K562 (cell line): ENCODE results near the gene RPTOR. TPM values are rescaled to one million over a fixed set of nuclear protein-coding genes. Genes with fewer than 3 reads are reported as not detected.

Experiments used
- ATF7 ChIP-seq: fragments of 450-650 bp; IDR thresholded peaks from 2 replicates; pipeline ENCODE4 v1.7.1; 2014; ENCODE audit warnings: mild to moderate bottlenecking, moderate library complexity
- CBFA2T3 ChIP-seq: fragments of 450-650 bp; IDR thresholded peaks from 2 replicates; pipeline ENCODE4 v1.6.1; 2017
- DPF2 ChIP-seq: fragments of 450-650 bp; IDR thresholded peaks from 2 replicates; pipeline ENCODE4 v1.6.1; 2016
- KAT7 ChIP-seq: sonication (generic); formaldehyde crosslinking; IDR thresholded peaks from 2 replicates; pipeline ENCODE4 v1.8.0; 2022; ENCODE audit warnings: missing genetic modification reagents, mild to moderate bottlenecking, borderline replicate concordance
- KHSRP ChIP-seq: fragments of 450-650 bp; IDR thresholded peaks from 2 replicates; pipeline ENCODE4 v1.6.1; 2017
- MYC ChIP-seq, 2 experiments: fragments of 250-450 bp in 1 of 2; sonication (Bioruptor Pico) in 1 of 2; IDR thresholded peaks; 2 replicates each; pipeline versions ENCODE4 v1.5.1 to v1.6.1; 2012 to 2021; ENCODE audit warnings: low read depth in 2 of 2, borderline replicate concordance in 1 of 2, improper control_type of control experiment in 1 of 2, low read length in 1 of 2, mild to moderate bottlenecking in 1 of 2, moderate library complexity in 1 of 2
- NEUROD1 ChIP-seq: fragments of 150-350 bp; IDR thresholded peaks from 2 replicates; pipeline ENCODE4 v1.6.1; 2014; ENCODE audit warnings: borderline replicate concordance, low read length, low read depth; ENCODE audit not compliant: partially characterized antibody
- NFATC3 ChIP-seq: fragments of 450-650 bp; IDR thresholded peaks from 2 replicates; pipeline ENCODE4 v1.6.1; 2017; ENCODE audit warnings: mild to moderate bottlenecking
- PURB ChIP-seq: sonication (generic); formaldehyde crosslinking; IDR thresholded peaks from 2 replicates; pipeline ENCODE4 v1.9.0; 2021; ENCODE audit warnings: low read depth, mild to moderate bottlenecking, missing genetic modification reagents
- SP2 ChIP-seq: IDR thresholded peaks from 2 replicates; pipeline ENCODE4 v1.6.1; 2011; ENCODE audit warnings: mild to moderate bottlenecking, low read depth, low read length, moderate library complexity; ENCODE audit not compliant: poor library complexity, severe bottlenecking; ENCODE audit errors: extremely low read depth
- SRF ChIP-seq, 2 experiments: fragments of 250-450, 450-650 bp in 1 of 2; sonication (Bioruptor Pico) in 1 of 2; sonication (generic) in 1 of 2; formaldehyde crosslinking; IDR thresholded peaks; 2 replicates each; pipeline versions ENCODE4 v1.5.0 to v1.5.1; 2020 to 2022; ENCODE audit warnings: mild to moderate bottlenecking in 1 of 2, missing genetic modification reagents in 1 of 2
- TAL1 ChIP-seq: fragments of 450-650 bp; IDR thresholded peaks from 2 replicates; pipeline ENCODE4 v1.6.1; 2016; ENCODE audit warnings: mild to moderate bottlenecking
- TCFL5 ChIP-seq: fragments of 250-450 bp; sonication (Bioruptor Pico); conservative IDR thresholded peaks from 2 replicates; pipeline ENCODE4 v1.6.1; 2021; ENCODE audit warnings: mild to moderate bottlenecking, moderate library complexity, matching md5 sums
- ZBTB17 ChIP-seq: fragments of 450-650 bp; formaldehyde crosslinking; IDR thresholded peaks from 2 replicates; pipeline ENCODE4 v1.4.0; 2020; ENCODE audit warnings: mild to moderate bottlenecking
- ZNF384 ChIP-seq: IDR thresholded peaks from 2 replicates; pipeline ENCODE4 v1.6.1; 2012; ENCODE audit warnings: low read depth, low read length, improper control_type of control experiment
- polyA plus RNA-seq, 8 experiments: library from polyadenylated mRNA; depleted of rRNA in 4 of 8; stranded (reverse) in 5 of 8; unstranded in 3 of 8; fragments of >200 nt; fragmentation: Nextera tagmentation in 2 of 8; fragmentation: Illumina TruSeq in 1 of 8; extraction: Ambion mirVana in 2 of 8; extraction: Trizol in 1 of 8; gene quantifications; 2 replicates each; pipeline versions ENCODE4 v1.2.1 to v1.2.3, GENCODE V29; 2011 to 2014; ENCODE audit warnings: inconsistent platforms in 1 of 8, missing spikeins in 1 of 8
- total RNA-seq, 7 experiments: library from RNA; depleted of rRNA in 6 of 7; stranded (reverse); fragments of >200 nt in 6 of 7; fragmentation: Illumina TruSeq in 2 of 7; extraction: Trizol in 2 of 7; gene quantifications; 2 replicates each; pipeline versions ENCODE4 v1.2.1 to v1.2.3, GENCODE V29; 2011 to 2021; ENCODE audit warnings: low replicate concordance in 1 of 7
- TF ChIP-seq, protein P1 (sequence below): fragments of 150-350 bp; conservative IDR thresholded peaks from 2 replicates; pipeline ENCODE4 v1.6.1; 2014; ENCODE audit warnings: low read length
- TF ChIP-seq, protein P2 (sequence below): sonication (generic); formaldehyde crosslinking; IDR thresholded peaks from 2 replicates; pipeline ENCODE4 v1.8.0; 2023; ENCODE audit warnings: mild to moderate bottlenecking, missing genetic modification reagents
- TF ChIP-seq, protein P3 (sequence below): sonication (generic); formaldehyde crosslinking; IDR thresholded peaks from 2 replicates; pipeline ENCODE4 v1.9.0; 2022; ENCODE audit warnings: mild to moderate bottlenecking, missing genetic modification reagents
- TF ChIP-seq, protein P4 (sequence below), 3 experiments: IDR thresholded peaks in 2 of 3; conservative IDR thresholded peaks in 1 of 3; 2 replicates each; pipeline ENCODE4 v1.5.1; 2011 to 2012; ENCODE audit warnings: low read length in 3 of 3, mild to moderate bottlenecking in 3 of 3, control low read depth in 2 of 3, improper control_type of control experiment in 1 of 3, inconsistent platforms in 1 of 3, low read depth in 1 of 3, mixed read lengths in 1 of 3, moderate library complexity in 1 of 3; ENCODE audit not compliant: insufficient read depth in 2 of 3
- TF ChIP-seq, protein P5 (sequence below), 2 experiments: fragments of 450-650 bp in 1 of 2; sonication (generic) in 1 of 2; formaldehyde crosslinking in 1 of 2; IDR thresholded peaks in 1 of 2; conservative IDR thresholded peaks in 1 of 2; 2 replicates each; pipeline versions ENCODE4 v1.6.1 to v1.8.1; 2016 to 2023; ENCODE audit warnings: mild to moderate bottlenecking in 2 of 2, moderate library complexity in 2 of 2, inconsistent platforms in 1 of 2, missing genetic modification reagents in 1 of 2

RPTOR gene
- total and polyA plus RNA-seq, 9 of the 15 experiments (the other 6 are each of a cell fraction or from before 2014, with no cell fraction given): 0.24 to 54.1 (median 10.2) TPM

DNA sequence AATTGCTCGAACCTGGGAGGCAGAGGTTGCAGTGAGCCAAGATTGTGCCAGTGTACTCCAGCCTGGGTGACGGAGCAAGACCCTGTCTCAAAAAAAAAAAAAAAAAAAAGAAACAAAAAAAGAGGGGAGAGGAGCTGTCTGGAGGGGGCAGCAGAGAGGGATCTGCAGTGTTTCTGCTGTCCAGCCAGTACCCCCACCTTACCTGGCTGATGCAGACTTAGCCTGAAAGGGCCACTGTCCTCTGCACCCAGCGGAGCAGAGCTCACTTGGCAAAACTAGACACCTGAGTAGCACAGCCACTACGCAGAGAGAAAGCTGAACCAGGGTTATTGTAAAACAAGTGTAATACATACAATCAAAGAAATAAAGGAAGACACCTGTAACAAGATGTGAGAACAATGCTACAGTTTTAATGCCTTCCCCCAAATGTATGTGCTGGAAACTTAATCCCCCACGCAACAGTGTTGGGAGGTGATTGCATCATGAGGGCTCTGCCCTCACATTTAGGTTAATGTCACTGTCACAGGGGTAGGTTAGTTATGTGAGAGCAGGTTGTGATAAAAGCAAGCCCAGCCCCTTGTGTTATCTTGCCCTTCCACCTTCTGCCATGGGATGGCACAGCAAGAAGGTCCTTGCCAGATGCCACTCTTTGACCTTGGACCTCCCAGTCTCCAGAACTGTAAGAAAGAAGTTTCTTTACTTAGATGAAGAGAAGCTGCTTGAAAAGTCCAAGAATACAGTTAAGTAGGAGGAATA lies 211.2 kb downstream of the RPTOR start (continued):
- TF ChIP-seq, protein P1, sequence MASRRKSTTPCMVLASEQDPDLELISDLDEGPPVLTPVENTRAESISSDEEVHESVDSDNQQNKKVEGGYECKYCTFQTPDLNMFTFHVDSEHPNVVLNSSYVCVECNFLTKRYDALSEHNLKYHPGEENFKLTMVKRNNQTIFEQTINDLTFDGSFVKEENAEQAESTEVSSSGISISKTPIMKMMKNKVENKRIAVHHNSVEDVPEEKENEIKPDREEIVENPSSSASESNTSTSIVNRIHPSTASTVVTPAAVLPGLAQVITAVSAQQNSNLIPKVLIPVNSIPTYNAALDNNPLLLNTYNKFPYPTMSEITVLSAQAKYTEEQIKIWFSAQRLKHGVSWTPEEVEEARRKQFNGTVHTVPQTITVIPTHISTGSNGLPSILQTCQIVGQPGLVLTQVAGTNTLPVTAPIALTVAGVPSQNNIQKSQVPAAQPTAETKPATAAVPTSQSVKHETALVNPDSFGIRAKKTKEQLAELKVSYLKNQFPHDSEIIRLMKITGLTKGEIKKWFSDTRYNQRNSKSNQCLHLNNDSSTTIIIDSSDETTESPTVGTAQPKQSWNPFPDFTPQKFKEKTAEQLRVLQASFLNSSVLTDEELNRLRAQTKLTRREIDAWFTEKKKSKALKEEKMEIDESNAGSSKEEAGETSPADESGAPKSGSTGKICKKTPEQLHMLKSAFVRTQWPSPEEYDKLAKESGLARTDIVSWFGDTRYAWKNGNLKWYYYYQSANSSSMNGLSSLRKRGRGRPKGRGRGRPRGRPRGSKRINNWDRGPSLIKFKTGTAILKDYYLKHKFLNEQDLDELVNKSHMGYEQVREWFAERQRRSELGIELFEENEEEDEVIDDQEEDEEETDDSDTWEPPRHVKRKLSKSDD: no peak
- TF ChIP-seq DPF2 (peak; percentile 65; the same call in 1 of the 2 replicates), SRF (CRISPR knock-in tag; IDR thresholded peaks at IDR 0.05) (no peak), MYC (IDR thresholded peaks at IDR 0.05; ENCODE audit: low read depth, low read length) (peak; percentile 70), MYC (CRISPR knock-in tag; IDR thresholded peaks at IDR 0.05; ENCODE audit: borderline replicate concordance, low read depth) (no peak), NEUROD1 (no peak), NFATC3 (no peak), SP2 (no peak), KHSRP (no peak), TCFL5 (no peak), ATF7 (peak; percentile 90), CBFA2T3 (peak; percentile 26), TAL1 (peak; percentile 72), PURB (CRISPR knock-in tag) (no peak), KAT7 (no peak), ZNF384 (peak; percentile 89), ZBTB17 (no peak)
- TF ChIP-seq, protein P2, sequence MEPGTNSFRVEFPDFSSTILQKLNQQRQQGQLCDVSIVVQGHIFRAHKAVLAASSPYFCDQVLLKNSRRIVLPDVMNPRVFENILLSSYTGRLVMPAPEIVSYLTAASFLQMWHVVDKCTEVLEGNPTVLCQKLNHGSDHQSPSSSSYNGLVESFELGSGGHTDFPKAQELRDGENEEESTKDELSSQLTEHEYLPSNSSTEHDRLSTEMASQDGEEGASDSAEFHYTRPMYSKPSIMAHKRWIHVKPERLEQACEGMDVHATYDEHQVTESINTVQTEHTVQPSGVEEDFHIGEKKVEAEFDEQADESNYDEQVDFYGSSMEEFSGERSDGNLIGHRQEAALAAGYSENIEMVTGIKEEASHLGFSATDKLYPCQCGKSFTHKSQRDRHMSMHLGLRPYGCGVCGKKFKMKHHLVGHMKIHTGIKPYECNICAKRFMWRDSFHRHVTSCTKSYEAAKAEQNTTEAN (CRISPR knock-in tag): no peak
- TF ChIP-seq, protein P3, sequence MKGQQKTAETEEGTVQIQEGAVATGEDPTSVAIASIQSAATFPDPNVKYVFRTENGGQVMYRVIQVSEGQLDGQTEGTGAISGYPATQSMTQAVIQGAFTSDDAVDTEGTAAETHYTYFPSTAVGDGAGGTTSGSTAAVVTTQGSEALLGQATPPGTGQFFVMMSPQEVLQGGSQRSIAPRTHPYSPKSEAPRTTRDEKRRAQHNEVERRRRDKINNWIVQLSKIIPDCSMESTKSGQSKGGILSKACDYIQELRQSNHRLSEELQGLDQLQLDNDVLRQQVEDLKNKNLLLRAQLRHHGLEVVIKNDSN (CRISPR knock-in tag): no peak
- TF ChIP-seq, protein P4, sequence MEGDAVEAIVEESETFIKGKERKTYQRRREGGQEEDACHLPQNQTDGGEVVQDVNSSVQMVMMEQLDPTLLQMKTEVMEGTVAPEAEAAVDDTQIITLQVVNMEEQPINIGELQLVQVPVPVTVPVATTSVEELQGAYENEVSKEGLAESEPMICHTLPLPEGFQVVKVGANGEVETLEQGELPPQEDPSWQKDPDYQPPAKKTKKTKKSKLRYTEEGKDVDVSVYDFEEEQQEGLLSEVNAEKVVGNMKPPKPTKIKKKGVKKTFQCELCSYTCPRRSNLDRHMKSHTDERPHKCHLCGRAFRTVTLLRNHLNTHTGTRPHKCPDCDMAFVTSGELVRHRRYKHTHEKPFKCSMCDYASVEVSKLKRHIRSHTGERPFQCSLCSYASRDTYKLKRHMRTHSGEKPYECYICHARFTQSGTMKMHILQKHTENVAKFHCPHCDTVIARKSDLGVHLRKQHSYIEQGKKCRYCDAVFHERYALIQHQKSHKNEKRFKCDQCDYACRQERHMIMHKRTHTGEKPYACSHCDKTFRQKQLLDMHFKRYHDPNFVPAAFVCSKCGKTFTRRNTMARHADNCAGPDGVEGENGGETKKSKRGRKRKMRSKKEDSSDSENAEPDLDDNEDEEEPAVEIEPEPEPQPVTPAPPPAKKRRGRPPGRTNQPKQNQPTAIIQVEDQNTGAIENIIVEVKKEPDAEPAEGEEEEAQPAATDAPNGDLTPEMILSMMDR (IDR thresholded peaks at IDR 0.05 in 2 of 3, conservative IDR thresholded peaks at IDR 0.05 in 1 of 3; ENCODE audit: insufficient read depth in 2 of 3, low read depth in 1 of 3, low read length in 3 of 3): peak; percentile 35 to 51 (median 49)
- TF ChIP-seq, protein P5, sequence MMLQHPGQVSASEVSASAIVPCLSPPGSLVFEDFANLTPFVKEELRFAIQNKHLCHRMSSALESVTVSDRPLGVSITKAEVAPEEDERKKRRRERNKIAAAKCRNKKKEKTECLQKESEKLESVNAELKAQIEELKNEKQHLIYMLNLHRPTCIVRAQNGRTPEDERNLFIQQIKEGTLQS (IDR thresholded peaks at IDR 0.05): peak; percentile 95
- TF ChIP-seq, protein P5 (CRISPR knock-in tag; conservative IDR thresholded peaks at IDR 0.05): no peak
